ENCODE measurements around the gene MYCL.
"Not testable (repeated sequence)": the region's sequence is repeated elsewhere in the genome, so short reads cannot be mapped to it uniquely, and the experiment has no call there.

Gene MYCL

DNA sequence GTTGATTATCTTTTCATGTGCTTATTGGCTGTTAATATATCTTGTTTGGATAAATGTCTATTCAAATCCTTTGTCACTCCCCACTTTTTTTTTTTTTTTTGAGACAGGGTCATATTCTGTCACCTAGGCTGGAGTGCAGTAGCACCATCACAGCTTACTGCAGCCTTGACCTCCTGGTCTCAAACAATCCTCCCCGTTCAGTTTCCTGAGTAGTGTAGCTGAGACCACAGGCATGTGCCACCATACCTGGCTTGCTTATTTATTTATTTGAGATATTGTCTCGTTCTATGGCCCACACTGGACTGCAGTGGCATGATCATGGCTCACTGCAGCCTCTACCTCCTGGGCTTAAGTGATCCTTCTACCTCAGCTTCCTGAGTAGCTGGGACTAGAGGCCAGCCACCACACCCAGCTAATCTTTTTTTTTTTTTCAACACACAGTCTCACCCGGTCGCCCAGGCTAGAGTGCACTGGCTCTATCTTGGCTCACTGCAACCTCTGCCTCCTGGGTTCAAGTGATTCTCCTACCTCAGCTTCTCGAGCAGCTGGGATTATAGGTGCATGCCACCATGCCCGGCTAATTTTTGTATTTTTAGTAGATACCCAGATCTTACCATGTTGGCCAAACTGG is 13.9 kb upstream of the MYCL start:
- no peak for DNase-seq

GRCh38 chr1:39913136-39913535 is 11.4 kb upstream of the MYCL start:
- not testable (repeated sequence) for DNase-seq

DNA sequence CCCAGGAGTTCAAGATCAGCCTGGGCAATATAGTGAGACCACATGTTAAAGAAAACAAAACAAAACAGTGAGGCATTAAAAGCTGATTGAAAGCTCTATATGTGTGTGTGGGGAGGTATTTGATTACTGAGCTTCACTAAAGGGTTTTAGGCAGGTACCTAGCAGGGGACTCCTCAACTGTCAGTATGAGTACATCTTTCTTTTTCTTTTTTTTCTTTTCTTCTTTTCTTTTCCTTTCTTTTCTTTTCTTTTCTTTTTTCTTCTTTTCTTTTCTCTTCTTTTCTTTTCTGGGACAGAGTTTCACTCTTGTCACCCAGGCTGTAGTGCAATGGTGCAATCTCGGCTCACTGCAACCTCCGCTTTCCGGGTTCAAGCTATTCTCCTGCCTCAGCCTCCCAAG is 8.5 kb upstream of the MYCL start:
- no peak for DNase-seq

DNA sequence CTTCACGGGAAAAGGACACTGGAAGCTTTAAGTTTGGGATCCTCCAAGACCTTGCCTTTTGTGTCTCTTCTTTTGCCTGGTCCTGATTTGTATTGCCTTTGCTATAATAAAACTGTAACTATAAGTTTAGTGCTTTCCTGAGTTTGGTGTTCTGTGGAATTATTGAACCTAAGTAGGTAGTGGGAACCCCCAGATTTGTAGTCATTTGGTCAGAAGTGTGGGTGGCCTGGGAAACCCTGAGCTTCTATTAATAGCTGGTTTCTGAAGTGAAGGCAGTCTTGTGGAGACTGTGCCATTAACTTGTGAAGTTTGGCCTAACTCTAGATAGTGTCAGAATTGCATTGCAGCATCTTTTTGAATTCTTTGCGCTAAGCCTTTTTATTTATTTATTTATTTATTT is 6.8 kb upstream of the MYCL start:
- no peak for DNase-seq

DNA sequence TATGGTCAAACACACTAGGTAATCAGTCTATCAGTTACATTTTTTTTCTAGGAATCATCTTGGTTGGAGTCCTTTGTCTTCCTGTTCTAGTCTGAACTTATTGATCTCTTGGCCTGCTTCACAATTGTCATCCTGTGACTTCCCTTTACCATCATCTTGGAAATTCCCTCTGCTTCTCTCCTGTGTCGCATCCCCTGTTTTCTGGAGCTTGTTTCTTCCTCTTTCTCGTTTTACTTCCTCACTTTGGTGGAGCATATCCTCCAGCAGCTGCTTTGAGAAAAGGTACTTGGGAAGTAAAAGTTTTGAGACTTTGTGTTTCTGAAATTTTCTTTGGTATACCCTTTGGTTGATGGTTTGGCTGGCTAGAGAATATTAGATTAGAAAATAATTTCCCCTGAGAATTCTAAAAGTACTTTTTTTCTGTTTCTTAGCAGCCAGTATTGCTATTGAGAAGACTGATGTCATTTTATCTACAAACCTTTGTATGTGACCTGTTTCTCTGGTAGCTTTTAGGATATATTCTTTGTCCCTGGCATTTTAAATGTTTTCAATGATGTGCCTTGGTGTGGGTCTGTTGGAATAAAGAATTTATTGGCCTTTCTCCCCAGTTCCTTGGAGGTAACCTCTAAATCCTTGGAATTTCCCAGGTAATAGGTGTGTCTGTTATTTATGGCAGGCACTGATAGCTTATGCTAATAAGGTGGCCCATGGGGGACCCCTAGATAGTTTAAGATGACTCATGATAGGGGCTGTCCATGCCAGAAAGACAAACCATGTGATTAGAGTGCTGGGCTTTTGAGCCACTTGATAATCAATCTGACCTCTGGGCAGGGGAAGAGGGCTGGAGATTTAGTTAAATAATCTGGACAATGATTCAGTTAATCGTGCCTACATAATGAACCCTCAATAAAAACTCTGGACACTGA is 6.1 kb upstream of the MYCL start:
- DNase-seq: no peak

- no peak for DNase-seq
These were observed 3.5 kb upstream of the MYCL start for GRCh38 chr1:39905172-39905571.

DNA sequence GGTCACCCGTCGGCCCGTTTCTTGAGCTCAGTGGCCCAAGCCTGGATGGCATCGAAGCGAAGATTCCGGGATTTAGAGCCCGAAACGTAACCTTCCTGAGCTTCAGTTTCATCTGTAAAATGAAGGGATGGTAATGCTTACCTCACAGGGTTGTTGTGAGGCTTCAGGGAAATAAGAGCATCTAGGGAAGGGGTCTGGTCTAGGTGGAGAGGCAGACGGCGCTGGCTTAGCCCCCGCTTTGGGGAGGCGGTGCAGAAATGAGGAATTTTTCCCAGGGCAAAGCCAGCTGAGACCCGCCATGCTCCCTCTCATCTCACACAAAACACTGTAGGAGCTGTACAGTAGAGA is 717 bp upstream of the MYCL start:
- DNase-seq: no peak

DNA sequence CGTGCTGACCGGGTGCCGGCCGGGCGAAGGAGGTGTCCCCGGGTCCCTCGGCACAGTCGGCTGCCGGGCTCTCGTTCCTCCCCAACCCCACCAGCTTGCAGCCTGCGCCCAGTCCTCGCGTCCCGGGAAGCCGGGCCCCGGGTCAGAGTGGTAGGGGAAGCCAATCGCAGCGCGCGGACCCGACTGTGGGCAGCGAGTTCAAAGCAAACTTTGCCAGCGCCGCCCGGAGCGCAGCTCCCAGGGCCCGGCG is 328 bp downstream of the MYCL start:
- DNase-seq: no peak

- DNase-seq: no peak
These were observed 854 bp downstream of the MYCL start for GRCh38 chr1:39900662-39901463.

- no peak for DNase-seq
These were observed 1.8 kb downstream of the MYCL start for GRCh38 chr1:39899611-39900538.

DNA sequence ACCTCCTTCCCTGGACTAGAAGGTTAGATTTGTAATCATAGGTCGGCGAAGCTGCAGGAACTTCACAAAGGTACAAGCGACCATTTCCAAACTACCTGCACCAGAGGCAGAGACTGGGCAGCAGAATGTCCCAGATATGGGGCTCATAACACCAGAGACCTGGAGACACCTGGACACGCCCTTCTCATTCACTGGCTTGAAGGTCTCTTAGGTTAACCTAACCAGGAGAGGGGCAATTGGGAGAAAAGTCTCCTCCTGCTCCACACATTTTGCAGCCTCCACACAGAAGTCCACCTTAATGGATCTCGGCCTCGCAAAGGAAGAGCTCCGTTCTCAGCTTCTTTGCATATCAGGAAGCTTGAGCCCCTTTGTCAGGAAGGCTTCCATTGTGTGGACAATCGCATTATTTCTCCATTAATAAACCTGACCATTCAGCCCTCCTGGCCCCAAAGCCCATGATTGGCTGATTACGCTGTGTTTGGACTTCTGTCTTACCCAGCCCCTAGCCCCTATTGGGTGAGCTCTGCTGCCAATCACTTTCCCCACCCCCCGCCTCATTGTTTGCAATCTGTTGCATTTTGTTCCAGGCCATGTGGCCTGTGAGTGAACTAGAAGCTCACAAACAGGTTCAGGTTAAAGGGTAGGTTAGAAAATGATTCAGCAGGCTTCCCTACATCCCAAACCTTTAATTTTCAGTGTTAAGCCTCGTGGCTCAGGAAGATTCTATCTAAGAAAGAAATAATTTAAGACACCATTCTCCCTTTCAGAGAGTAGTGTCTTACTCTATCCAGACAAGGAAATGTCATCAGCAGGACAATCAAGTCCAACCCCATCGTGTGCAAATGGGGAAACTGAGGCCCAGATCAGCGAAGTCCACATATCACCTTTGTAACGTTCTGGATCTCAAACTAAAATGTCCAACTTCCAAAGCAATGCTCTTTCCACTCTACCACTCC is 2.8 kb downstream of the MYCL start:
- DNase-seq: no peak

DNA sequence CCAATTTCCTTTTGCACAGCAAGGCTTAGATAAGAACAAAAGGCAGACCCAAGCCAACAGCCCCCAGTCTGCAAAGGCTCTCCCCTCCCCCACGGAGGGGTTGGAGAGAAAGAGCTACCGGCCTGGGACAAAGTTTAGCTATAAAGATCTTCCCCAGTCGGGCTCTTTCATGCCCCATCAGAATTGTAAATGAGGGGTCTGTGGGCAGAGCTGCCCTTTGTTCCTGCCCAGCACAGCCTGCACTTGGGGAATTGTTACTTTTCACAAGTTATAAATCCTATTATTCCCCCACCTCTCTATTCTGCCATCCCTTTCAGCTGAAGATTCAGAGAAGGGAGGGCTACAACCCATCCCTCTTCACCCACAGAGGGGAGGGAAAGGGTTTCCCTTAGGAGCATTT is 3.5 kb downstream of the MYCL start:
- DNase-seq: no peak

DNA sequence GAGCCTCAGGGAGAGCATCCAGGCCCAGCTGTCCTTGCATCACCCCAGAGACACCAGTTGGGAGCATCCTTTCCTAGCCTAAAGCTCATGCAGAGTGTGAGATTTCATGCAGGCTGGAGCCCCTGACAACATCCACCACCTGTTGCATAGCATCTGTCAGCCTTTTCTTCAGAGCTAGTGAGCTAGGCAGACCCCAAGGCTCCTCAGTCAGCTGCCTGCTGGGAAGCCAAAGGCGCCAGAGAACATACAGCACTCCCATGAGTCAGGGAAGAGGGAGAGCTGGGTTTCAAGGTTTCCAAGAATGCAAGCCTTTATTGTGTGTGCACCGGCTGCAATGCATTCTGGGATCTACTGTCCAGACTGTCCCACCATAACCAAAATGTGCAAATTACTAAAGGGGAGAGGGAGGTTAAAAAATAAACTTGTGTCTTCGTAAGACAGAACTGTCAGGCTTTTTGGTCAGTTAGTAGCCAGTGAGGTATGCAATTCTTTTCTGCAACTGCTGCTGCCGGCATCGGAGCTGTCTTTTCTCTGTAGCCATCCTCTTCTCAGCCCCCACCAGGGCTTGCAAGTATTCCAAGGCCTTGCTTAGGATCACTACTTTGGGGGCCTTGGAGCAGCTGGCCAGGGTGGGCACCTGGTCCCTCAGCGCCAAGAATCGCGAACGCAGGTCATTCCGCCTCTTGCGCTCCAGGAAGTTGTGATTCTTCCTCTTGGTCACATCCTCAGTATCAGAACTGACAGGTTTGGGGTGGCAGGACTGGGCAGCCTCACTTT is 4.6 kb downstream of the MYCL start:
- no peak for DNase-seq

GRCh38 chr1:39895731-39896480 is 5.8 kb downstream of the MYCL start:
- DNase-seq: no peak

DNA sequence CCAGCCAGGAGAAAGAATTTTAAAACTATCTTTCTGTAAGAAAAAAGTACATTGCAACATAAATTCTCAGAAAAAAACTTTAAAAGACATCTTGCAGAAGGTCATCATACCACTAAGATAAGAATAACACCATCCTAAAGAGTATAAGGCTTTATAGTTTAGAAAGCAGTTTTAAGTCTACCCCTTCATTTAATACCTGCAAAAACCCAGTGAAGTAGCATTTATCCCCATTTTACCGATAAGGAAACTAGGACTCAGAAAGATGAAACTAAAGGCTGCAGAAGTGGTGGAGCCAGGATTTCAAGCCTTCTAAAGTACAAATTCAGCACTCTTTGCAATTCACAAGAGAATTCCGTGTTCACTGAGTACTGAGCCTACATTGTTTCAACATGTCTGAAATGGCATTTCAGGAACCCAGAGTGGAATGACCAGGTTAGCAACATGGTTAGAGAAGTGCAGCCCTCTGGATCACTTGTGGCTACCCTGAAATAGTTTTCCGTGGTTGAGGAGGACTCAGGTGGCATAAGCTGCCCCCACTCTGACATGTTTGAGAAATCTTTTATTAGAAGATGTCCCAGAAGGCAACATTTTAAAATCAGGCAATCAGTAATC is 6.7 kb downstream of the MYCL start:
- DNase-seq: no peak

DNA sequence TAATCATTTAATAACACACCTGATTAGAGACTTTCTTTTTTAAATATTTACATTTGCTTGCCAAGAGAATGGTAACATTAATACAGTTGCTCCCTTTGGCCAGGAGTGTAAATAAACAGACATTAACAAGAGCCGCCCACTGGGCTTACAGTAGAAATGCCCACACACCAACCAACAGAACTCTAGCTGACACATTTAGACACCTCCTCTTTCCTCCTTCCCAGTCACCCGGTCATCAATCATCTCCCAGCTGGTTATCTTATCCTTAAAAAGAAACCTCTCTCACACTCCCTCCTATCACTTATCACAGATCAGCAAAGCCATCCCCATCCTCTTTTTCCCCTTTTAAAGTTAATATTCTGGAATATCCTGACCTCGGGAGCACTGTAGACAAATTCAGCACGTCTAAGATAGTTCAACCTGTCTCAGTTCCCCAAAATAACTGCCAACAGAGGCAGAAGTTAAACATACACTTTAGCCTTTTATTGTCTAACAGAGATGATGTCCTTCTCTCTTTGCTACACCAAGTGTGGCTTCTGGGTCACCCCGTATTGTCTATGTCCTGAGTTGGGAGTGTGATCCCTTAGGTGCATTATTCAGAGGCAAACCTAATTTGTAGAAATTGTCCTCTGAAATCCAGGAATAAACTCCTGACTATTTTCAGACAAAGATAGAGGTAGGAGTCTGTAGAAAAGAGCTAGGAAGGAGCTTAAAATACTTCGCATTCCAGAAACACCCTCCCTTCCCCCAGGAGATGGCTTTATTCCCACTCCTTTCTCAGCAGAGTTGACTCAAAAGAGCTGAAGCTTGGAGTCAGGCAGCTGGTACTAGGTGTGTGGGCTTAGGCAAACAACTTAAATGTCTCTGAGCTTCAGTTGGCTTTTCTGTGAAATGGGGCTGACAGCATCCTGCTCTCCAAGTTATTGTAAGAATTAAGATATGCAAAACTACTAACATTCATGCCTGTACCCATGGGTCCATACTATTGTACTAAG is 8.8 kb downstream of the MYCL start:
- no peak for DNase-seq

GRCh38 chr1:39890880-39891279 is 10.8 kb downstream of the MYCL start:
- no peak for DNase-seq

DNA sequence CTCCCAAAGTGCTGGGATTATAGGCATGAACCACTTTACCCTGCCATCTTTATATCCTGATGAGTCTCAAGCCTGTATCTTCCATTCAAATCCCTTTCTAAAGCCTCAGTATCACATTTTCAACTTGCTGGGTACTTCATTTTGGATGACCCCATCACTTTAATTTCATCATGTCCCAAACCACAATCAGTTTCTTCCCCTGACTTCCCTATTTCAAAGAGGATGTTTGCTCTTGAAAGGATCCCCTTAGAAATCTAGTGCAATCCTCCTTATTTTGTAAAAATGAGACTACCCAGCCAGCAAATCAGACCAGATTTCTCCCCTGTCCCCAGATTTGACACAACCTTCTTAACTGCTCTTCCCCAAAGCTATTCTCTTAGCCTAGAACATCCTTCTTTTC is 11.4 kb downstream of the MYCL start:
- DNase-seq: no peak
